IMR-90 (cell line): ENCODE measurements around the gene VPS13C. TPM values are rescaled to one million over a fixed set of nuclear protein-coding genes. Genes with fewer than 3 reads are reported as not detected.

Experiments used
- ATAC-seq: fragments of 200-7000 bp; cut with Tn5 transposase; 2 replicates; pipeline ENCODE4 v1.9.1; 2020; ENCODE audit warnings: low read depth, mild to moderate bottlenecking, moderate library complexity
- BruUV-seq: library from RNA; stranded (reverse); fragments of 400-500 nt; replicated peaks from 2 replicates; lab custom pipeline; 2021; lab: Mats Ljungman, UMichigan
- CTCF ChIA-PET: fragments of 300-600 bp; formaldehyde crosslinking; extraction: SDS; loops from one replicate; lab custom pipeline; 2021; ENCODE audit warnings: antibody characterized with exemption; lab: Yijun Ruan, JAX
- POLR2A ChIA-PET: fragments of 300-600 bp; sonication (Branson Sonifier 250); formaldehyde crosslinking; loops from one replicate; lab custom pipeline; 2022; ENCODE audit warnings: antibody characterized with exemption; ENCODE audit not compliant: unreplicated experiment; lab: Charles Lee
- DNase-seq: peaks from one replicate; pipeline ENCODE4 v3.0.0; 2013
- H2AFZ ChIP-seq: replicated peaks from 2 replicates; pipeline ENCODE3; 2013; ENCODE audit warnings: low read length, mild to moderate bottlenecking; ENCODE audit not compliant: poor library complexity
- H2AK5ac ChIP-seq: 2 replicates; pipeline ENCODE4 v1.6.1; 2013; ENCODE audit warnings: low read depth, low read length, inconsistent platforms
- H2AK9ac ChIP-seq: replicated peaks from 2 replicates; pipeline ENCODE3; 2013; ENCODE audit warnings: mild to moderate bottlenecking, low read depth, low read length, moderate library complexity; ENCODE audit not compliant: poor library complexity
- H2BK120ac ChIP-seq: 2 replicates; pipeline ENCODE4 v1.6.1; 2013; ENCODE audit warnings: low read depth, low read length, inconsistent platforms
- H2BK15ac ChIP-seq: 3 replicates; pipeline ENCODE4 v1.6.1; 2013; ENCODE audit warnings: low read depth, low read length, inconsistent platforms
- H2BK20ac ChIP-seq: 2 replicates; pipeline ENCODE4 v1.6.1; 2013; ENCODE audit warnings: low read depth, mild to moderate bottlenecking, inconsistent platforms, low read length, moderate library complexity
- H2BK5ac ChIP-seq: 2 replicates; pipeline ENCODE4 v1.6.1; 2013; ENCODE audit warnings: mild to moderate bottlenecking, low read depth, low read length, inconsistent platforms; ENCODE audit not compliant: poor library complexity, severe bottlenecking
- H3K14ac ChIP-seq: replicated peaks from 2 replicates; pipeline ENCODE4 v1.6.1; 2013; ENCODE audit warnings: low read depth, low read length, inconsistent platforms
- H3K18ac ChIP-seq: 2 replicates; pipeline ENCODE4 v1.6.1; 2013; ENCODE audit warnings: low read depth, low read length, control low read depth
- H3K23ac ChIP-seq: 2 replicates; pipeline ENCODE4 v1.6.1; 2013; ENCODE audit warnings: low read depth, low read length, inconsistent platforms
- H3K27ac ChIP-seq: 2 replicates; pipeline ENCODE4 v1.5.1; 2013; ENCODE audit warnings: mild to moderate bottlenecking, control low read depth, low read length; ENCODE audit not compliant: insufficient read depth
- H3K27me3 ChIP-seq: 2 replicates; pipeline ENCODE4 v1.6.1; 2013; ENCODE audit warnings: low read length; ENCODE audit not compliant: control insufficient read depth, insufficient read depth
- H3K36me3 ChIP-seq: 2 replicates; pipeline ENCODE4 v1.6.1; 2013; ENCODE audit warnings: low read length, mixed read lengths; ENCODE audit not compliant: control insufficient read depth, insufficient read depth
- H3K4ac ChIP-seq: 2 replicates; pipeline ENCODE4 v1.6.1; 2013; ENCODE audit warnings: low read depth, low read length, inconsistent platforms
- H3K4me1 ChIP-seq: 2 replicates; pipeline ENCODE4 v1.6.1; 2013; ENCODE audit warnings: low read length, mixed read lengths; ENCODE audit not compliant: control insufficient read depth, insufficient read depth
- H3K4me2 ChIP-seq: 2 replicates; pipeline ENCODE4 v1.6.1; 2013; ENCODE audit warnings: low read depth, mild to moderate bottlenecking, control low read depth, low read length, moderate library complexity
- H3K4me3 ChIP-seq: 2 replicates; pipeline ENCODE4 v1.5.1; 2013; ENCODE audit warnings: low read depth, mild to moderate bottlenecking, control low read depth, low read length, moderate library complexity; ENCODE audit not compliant: insufficient read depth
- H3K56ac ChIP-seq: 2 replicates; pipeline ENCODE4 v1.6.1; 2013; ENCODE audit warnings: low read length, inconsistent platforms; ENCODE audit not compliant: insufficient read depth; ENCODE audit errors: extremely low read depth
- H3K79me1 ChIP-seq, 2 experiments: 2 replicates each; pipeline ENCODE4 v1.6.1; 2013; ENCODE audit warnings: low read length in 2 of 2, inconsistent platforms in 1 of 2, low read depth in 1 of 2
- H3K9ac ChIP-seq: 2 replicates; pipeline ENCODE4 v1.6.1; 2013; ENCODE audit warnings: low read depth, low read length, control low read depth
- H3K9me1 ChIP-seq: 2 replicates; pipeline ENCODE4 v1.6.1; 2013; ENCODE audit warnings: low read length, inconsistent platforms; ENCODE audit not compliant: insufficient read depth
- H3K9me3 ChIP-seq: 2 replicates; pipeline ENCODE4 v1.6.1; 2013; ENCODE audit warnings: low read length; ENCODE audit not compliant: control insufficient read depth, insufficient read depth
- H4K20me1 ChIP-seq: 2 replicates; pipeline ENCODE4 v1.6.1; 2013; ENCODE audit warnings: low read length, inconsistent platforms; ENCODE audit not compliant: insufficient read depth
- H4K5ac ChIP-seq: 2 replicates; pipeline ENCODE4 v1.6.1; 2013; ENCODE audit warnings: mild to moderate bottlenecking, low read depth, low read length, control low read depth
- H4K8ac ChIP-seq, 2 experiments: 2 replicates each; pipeline ENCODE4 v1.6.1; 2013; ENCODE audit warnings: low read depth in 2 of 2, low read length in 2 of 2, control low read depth in 1 of 2, inconsistent platforms in 1 of 2
- H4K91ac ChIP-seq: 2 replicates; pipeline ENCODE4 v1.6.1; 2013; ENCODE audit warnings: low read depth, low read length, inconsistent platforms; ENCODE audit not compliant: insufficient read depth
- CEBPB ChIP-seq: IDR thresholded peaks from 2 replicates; pipeline ENCODE4 v1.6.1; 2012; ENCODE audit warnings: low read depth, low read length, improper control_type of control experiment
- CHD1 ChIP-seq: IDR thresholded peaks from 2 replicates; pipeline ENCODE4 v1.6.1; 2012; ENCODE audit warnings: low read depth, low read length, improper control_type of control experiment
- FOS ChIP-seq: fragments of 150-350 bp; IDR thresholded peaks from 2 replicates; pipeline ENCODE4 v1.6.1; 2016; ENCODE audit warnings: low read depth, low read length
- MAFK ChIP-seq: IDR thresholded peaks from 2 replicates; pipeline ENCODE4 v1.6.1; 2012; ENCODE audit warnings: low read depth, low read length, improper control_type of control experiment
- MAZ ChIP-seq: IDR thresholded peaks from 2 replicates; pipeline ENCODE4 v1.6.1; 2012; ENCODE audit warnings: low read depth, mild to moderate bottlenecking, low read length, improper control_type of control experiment, moderate library complexity, borderline replicate concordance
- NFE2L2 ChIP-seq: fragments of 150-350 bp; IDR thresholded peaks from 2 replicates; pipeline ENCODE4 v1.6.1; 2016; ENCODE audit warnings: low read depth, mild to moderate bottlenecking, low read length
- RAD21 ChIP-seq: IDR thresholded peaks from 2 replicates; pipeline ENCODE4 v1.6.1; 2012; ENCODE audit warnings: low read length, improper control_type of control experiment
- RCOR1 ChIP-seq: IDR thresholded peaks from 2 replicates; pipeline ENCODE4 v1.6.1; 2012; ENCODE audit warnings: mild to moderate bottlenecking, low read length, improper control_type of control experiment; ENCODE audit not compliant: insufficient replicate concordance
- USF2 ChIP-seq: fragments of 150-350 bp; IDR thresholded peaks from 2 replicates; pipeline ENCODE4 v1.6.1; 2017; ENCODE audit warnings: mild to moderate bottlenecking, antibody characterized with exemption, low read length, low read depth
- WGBS, 2 experiments: methylation state at CpG; one replicate each; pipeline versions ENCODE4 v1.1.5 to v1.1.7; 2013; ENCODE audit warnings: missing lambda C conversion rate in 2 of 2; ENCODE audit not compliant: insufficient read length in 1 of 2; ENCODE audit errors: extremely low coverage in 2 of 2; 5-methylcytosine and 5-hydroxymethylcytosine counted together
- dilution Hi-C: fragments of 300-500 bp; cut with HindIII; formaldehyde crosslinking; loops from one replicate; pipeline ENCODE4 v1.14.3; 2018; ENCODE audit warnings: low sequenced_read_pairs; ENCODE audit not compliant: unreplicated experiment
- in situ Hi-C: fragments of 300-500 bp; cut with MboI; formaldehyde crosslinking; loops from 3 replicates; pipeline ENCODE4 v1.14.3; 2019; ENCODE audit warnings: low sequenced_read_pairs, inconsistent platforms, mixed read lengths
- intact Hi-C: fragments of 100-400 bp; cut with micrococcal nuclease; formaldehyde crosslinking; loops from 2 replicates; pipeline ENCODE4 v1.10.0; 2022
- polyA plus RNA-seq, 3 experiments: library from polyadenylated mRNA; depleted of rRNA; stranded (reverse); fragments of >200 nt; gene quantifications; 2 replicates each; pipeline ENCODE4 v1.2.3, GENCODE V29; 2012; ENCODE audit warnings: low replicate concordance in 1 of 3
- total RNA-seq: library from RNA; depleted of rRNA; stranded (reverse); fragments of >200 nt; gene quantifications from 2 replicates; pipeline ENCODE4 v1.2.3, GENCODE V29; 2012
- TF ChIP-seq, protein P1 (sequence below): fragments of 150-350 bp; IDR thresholded peaks from 2 replicates; pipeline ENCODE4 v1.6.1; 2016; ENCODE audit warnings: low read depth, mild to moderate bottlenecking, low read length, moderate library complexity, borderline replicate concordance
- TF ChIP-seq, protein P2 (sequence below): conservative IDR thresholded peaks from 2 replicates; pipeline ENCODE4 v1.5.1; 2012; ENCODE audit warnings: mild to moderate bottlenecking, low read depth, low read length, improper control_type of control experiment

Gene VPS13C
- total and polyA plus RNA-seq, 2 of the 4 experiments (the other 2 are of a cell fraction): 8.1 to 32.8 TPM

- no peak overlapping the region for H4K91ac ChIP-seq
- no peak overlapping the region for H2AK5ac ChIP-seq
- no peaks in the 10 kb centered on the region for H3K27me3 ChIP-seq
- POLR2A ChIA-PET: no interaction called here
- no peak overlapping the region for H2BK20ac ChIP-seq
- H4K5ac ChIP-seq: no peak overlapping the region
- H2AFZ ChIP-seq: no peak overlapping the region
- no peak overlapping the region for H3K4ac ChIP-seq
- no peak overlapping the region for H3K56ac ChIP-seq
- TF ChIP-seq CHD1 (no peak), MAFK (no peak), NFE2L2 (no peak), CEBPB (no peak), RCOR1 (no peak), USF2 (no peak), FOS (no peak), RAD21 (no peak), MAZ (no peak)
- TF ChIP-seq, protein P1, sequence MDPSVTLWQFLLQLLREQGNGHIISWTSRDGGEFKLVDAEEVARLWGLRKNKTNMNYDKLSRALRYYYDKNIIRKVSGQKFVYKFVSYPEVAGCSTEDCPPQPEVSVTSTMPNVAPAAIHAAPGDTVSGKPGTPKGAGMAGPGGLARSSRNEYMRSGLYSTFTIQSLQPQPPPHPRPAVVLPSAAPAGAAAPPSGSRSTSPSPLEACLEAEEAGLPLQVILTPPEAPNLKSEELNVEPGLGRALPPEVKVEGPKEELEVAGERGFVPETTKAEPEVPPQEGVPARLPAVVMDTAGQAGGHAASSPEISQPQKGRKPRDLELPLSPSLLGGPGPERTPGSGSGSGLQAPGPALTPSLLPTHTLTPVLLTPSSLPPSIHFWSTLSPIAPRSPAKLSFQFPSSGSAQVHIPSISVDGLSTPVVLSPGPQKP: no peak
- TF ChIP-seq, protein P2, sequence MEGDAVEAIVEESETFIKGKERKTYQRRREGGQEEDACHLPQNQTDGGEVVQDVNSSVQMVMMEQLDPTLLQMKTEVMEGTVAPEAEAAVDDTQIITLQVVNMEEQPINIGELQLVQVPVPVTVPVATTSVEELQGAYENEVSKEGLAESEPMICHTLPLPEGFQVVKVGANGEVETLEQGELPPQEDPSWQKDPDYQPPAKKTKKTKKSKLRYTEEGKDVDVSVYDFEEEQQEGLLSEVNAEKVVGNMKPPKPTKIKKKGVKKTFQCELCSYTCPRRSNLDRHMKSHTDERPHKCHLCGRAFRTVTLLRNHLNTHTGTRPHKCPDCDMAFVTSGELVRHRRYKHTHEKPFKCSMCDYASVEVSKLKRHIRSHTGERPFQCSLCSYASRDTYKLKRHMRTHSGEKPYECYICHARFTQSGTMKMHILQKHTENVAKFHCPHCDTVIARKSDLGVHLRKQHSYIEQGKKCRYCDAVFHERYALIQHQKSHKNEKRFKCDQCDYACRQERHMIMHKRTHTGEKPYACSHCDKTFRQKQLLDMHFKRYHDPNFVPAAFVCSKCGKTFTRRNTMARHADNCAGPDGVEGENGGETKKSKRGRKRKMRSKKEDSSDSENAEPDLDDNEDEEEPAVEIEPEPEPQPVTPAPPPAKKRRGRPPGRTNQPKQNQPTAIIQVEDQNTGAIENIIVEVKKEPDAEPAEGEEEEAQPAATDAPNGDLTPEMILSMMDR: no peak
- dilution Hi-C loops (no loop called here), in situ Hi-C loops (no loop called here), intact Hi-C loops (no loop called here)
- H3K9me1 ChIP-seq: no peaks in the 10 kb centered on the region; the same call in 1 of the 2 replicates
- no peak overlapping the region for H3K18ac ChIP-seq
- H3K36me3 ChIP-seq: peaks cover 8% of the 10 kb centered on the region
- no peaks in the 10 kb centered on the region for H3K9me3 ChIP-seq
- H4K20me1 ChIP-seq: no peaks in the 10 kb centered on the region
- no peak overlapping the region for H2BK120ac ChIP-seq
- no CpG with 5 or more reads among the region's 2 CpGs for WGBS, 2 experiments
- H2AK9ac ChIP-seq: no peak overlapping the region
- no peak overlapping the region for H3K9ac ChIP-seq
- H2BK5ac ChIP-seq: no peak overlapping the region
- H3K14ac ChIP-seq: no peak overlapping the region
- H3K4me1 ChIP-seq: no peaks in the 10 kb centered on the region
- H3K4me2 ChIP-seq: no peak overlapping the region
- H3K4me3 ChIP-seq: no peak overlapping the region
- no peak overlapping the region for H3K27ac ChIP-seq
- no peak overlapping the region for H4K8ac ChIP-seq
- H3K23ac ChIP-seq: no peak overlapping the region
- no TSS peak for BruUV-seq
- CTCF ChIA-PET: no interaction called here
- no peaks in the 10 kb centered on the region for H3K79me1 ChIP-seq
- H2BK15ac ChIP-seq: no peak overlapping the region
- DNase-seq (peak; percentile 35), ATAC-seq (no peak)
These were observed 144.1 kb downstream of the VPS13C start for GRCh38 chr15:61916104-61916503.
